MM.1S (cell line): ENCODE measurements around the gene PLEKHA7.

Experiments
- EZH2 ChIP-seq: fragments of 300-600 bp; sonication (generic); optimal IDR thresholded peaks from 2 replicates; pipeline ENCODE3; 2017; ENCODE audit warnings: low read depth, mild to moderate bottlenecking, antibody characterized with exemption, low read length, mixed read lengths
- TF ChIP-seq, protein P1 (sequence below): fragments of 300-600 bp; sonication (generic); IDR thresholded peaks from 2 replicates; pipeline ENCODE4 v1.5.1; 2016; ENCODE audit warnings: antibody characterized with exemption, low read length, mixed read lengths

DNA sequence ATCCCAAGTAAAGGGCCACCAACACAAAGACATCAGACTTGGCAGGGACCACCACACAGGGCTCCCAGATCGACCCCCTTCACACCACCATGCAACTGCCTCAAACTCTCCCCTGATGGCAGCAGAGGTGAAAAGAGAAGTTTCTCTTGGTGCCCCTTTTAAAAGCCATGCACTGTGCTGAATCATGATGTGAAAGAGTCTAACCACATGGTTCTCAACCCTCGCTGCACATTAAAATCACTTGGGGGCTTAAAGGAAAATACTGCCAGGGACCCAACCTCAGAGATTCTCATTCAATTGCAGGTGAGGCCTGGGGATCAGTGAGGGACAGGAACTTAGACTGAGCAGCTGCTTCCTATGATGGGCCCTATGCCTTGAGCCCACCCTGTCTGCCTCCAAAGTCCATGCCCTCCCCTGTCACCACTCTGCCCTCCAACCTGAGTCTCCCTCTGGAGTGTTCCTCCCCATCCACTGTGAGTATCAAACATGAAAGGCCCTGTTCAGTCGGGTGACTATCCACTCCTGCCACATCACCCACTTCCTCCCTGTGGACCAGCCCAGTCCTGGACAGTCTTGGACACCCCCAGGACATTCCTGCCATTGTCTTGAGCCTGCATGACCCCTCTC is 40.8 kb downstream of the PLEKHA7 start:
- TF ChIP-seq, protein P1, sequence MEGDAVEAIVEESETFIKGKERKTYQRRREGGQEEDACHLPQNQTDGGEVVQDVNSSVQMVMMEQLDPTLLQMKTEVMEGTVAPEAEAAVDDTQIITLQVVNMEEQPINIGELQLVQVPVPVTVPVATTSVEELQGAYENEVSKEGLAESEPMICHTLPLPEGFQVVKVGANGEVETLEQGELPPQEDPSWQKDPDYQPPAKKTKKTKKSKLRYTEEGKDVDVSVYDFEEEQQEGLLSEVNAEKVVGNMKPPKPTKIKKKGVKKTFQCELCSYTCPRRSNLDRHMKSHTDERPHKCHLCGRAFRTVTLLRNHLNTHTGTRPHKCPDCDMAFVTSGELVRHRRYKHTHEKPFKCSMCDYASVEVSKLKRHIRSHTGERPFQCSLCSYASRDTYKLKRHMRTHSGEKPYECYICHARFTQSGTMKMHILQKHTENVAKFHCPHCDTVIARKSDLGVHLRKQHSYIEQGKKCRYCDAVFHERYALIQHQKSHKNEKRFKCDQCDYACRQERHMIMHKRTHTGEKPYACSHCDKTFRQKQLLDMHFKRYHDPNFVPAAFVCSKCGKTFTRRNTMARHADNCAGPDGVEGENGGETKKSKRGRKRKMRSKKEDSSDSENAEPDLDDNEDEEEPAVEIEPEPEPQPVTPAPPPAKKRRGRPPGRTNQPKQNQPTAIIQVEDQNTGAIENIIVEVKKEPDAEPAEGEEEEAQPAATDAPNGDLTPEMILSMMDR, result no peak
- TF ChIP-seq EZH2, result no peak
